ENCODE data around the gene NUBP2.
"Not testable (repeated sequence)": the region's sequence is repeated elsewhere in the genome, so short reads cannot be mapped to it uniquely, and the experiment has no call there.

The NUBP2 gene

DNA sequence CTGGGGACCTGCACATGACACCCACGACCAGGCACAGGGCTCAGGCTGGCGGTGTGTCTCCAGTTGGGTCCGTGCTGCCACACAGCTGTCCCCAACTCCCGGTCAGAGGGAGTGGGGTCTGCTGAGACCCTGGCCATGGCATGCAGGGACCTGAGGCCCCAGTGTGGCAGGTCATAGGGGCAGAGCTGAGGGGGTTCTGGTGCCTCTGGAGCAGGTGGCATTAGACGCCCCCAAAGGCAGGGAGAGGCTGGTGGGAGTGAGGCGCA, 4.2 kb downstream of the NUBP2 start:
- no peak for DNase-seq

DNA sequence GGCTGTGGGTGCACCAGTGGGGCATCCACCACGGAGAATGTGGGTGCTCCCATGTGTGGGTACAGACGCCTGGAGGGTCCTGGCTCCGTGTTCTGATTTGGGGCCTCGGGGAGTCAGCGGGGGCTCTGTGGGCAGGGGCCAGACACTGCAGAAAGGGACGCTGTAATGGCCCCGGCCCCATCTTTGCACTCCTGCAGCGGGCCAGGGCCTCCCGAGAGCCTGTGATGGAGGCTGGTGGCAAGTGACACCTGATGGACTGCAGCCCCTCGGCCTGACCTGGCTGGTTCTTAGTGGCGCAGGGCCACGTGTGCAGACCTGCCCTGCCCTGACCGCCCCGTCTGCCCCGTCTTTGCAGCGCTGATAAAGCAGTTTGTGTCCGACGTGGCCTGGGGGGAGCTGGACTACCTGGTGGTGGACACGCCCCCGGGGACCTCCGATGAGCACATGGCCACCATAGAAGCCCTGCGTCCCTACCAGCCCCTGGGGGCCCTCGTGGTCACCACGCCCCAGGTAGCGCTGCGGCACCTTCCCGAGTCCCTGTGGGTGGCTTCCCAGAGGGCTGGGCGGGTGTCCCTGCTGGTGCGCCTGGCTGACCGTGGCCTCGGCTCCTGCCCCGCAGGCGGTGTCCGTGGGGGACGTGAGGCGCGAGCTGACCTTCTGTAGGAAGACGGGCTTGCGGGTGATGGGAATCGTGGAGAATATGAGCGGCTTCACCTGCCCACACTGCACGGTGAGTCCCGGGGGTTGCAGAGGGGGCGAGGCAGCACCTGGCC, 4.7 kb downstream of the NUBP2 start:
- no peak for DNase-seq

DNA sequence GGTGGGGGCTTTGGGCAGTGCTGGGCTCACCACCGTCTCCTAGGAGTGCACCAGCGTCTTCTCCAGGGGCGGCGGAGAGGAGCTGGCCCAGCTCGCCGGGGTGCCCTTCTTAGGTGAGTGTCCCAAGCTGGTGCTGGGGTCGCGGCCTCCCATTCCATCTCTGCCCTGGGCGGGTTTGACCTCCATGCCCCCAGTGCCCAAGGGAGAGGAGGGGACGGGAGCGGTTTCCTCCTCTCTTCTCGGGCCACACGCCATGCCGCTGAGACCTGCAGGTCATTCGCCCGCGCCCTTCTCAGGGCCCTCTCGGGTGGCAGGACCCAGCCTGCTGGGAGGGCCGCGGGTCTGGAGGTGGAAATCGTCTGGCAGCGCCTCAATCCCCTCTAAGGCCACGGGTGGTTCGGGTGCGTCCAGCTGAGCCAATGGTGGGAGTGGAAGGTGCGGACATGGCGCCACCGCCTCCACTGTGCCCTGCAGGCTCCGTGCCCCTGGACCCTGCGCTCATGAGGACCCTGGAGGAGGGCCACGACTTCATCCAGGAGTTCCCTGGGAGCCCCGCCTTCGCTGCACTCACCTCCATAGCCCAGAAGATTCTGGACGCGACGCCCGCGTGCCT, 5.4 kb downstream of the NUBP2 start:
- DNase-seq = no peak

DNA sequence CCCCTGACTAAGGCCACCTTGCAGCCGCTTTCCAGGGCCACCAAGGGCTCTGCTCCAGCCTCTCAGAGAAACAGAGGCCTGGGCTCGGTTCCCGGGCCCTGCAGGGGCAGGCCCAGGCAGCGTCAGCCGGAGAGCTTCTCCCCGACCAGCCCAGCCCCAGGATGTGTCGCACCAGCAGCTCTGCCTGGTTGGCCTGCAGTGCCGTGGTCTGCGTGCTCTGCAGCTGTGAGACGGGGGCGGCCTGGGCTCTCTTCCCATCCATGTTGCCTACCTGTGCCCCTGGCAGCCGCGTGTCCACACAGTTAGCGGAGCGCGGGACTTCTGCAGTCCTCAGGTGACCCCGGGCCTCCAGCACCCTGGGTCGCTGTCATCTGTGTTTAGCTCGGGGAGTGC, 5.9 kb downstream of the NUBP2 start:
- DNase-seq = no peak

DNA sequence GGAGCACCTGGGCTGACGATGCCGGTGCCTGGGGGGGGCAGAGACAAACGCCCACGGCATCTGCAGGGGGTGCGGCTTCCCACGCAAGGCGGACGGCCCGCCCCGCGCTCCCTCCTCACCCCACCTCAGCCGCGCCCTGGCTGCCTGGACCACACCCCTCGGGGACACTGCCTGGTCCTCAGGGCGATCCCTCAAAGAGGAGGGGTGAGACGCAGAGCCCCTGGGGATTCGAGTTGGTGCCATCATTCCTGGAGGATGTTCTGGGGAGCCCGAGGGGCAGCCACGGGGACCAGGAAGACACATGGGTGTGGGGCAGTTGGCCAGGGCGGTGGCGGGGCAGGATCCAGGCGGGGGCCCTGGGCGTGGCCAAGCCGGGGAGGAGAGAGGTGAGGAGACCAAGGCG, 6.9 kb downstream of the NUBP2 start:
- no peak for DNase-seq

DNA sequence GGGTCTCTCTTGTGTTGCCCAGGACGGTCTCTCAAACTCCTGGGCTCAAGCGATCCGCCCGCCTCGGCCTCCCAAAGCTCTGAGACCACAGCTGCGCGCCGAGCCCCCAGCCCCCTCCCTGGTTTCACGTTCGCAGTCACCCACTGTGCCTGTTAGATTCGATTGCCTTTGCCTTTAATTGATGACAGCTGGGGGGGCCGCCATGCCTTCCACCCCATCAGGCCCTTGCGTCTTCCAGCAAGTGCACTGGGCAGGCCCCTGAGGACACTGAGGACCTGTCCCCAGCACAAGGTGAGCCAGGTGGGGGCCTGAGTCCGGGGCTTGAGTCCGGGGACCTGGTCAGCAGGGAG, 7.5 kb downstream of the NUBP2 start:
- no peak for DNase-seq

DNA sequence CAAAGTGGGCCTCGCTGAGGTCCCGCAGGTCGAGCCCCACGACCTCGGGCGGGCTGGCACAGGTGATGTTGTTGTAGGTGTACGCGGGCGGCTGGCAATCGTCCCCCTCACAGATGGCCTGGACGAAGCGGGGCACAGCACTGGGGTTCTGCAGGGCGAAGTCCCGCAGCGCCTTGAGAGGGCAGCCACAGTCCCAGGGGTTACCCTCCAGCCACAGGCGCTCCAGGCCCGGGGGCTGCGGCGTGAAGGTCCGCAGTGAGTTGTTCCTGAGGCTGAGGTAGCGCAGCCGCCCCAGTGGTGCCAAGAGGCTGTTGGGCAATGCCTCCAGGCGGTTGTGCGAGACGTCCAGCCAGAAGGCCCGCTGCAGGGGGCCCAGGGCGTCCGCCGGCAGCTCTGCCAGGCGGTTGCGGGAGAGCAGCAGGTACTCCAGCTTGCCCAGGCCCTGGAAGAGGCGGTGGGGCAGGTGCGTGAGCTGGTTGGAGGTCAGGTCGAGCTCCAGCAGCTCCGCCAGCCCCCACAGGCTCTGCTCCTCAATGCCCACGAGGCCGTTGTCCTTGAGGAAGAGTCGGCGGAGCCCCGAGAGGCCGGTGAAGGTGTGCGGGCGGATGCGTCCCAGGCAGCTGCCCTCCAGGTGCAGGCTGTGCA, 8.0 kb downstream of the NUBP2 start:
- DNase-seq = no peak

DNA sequence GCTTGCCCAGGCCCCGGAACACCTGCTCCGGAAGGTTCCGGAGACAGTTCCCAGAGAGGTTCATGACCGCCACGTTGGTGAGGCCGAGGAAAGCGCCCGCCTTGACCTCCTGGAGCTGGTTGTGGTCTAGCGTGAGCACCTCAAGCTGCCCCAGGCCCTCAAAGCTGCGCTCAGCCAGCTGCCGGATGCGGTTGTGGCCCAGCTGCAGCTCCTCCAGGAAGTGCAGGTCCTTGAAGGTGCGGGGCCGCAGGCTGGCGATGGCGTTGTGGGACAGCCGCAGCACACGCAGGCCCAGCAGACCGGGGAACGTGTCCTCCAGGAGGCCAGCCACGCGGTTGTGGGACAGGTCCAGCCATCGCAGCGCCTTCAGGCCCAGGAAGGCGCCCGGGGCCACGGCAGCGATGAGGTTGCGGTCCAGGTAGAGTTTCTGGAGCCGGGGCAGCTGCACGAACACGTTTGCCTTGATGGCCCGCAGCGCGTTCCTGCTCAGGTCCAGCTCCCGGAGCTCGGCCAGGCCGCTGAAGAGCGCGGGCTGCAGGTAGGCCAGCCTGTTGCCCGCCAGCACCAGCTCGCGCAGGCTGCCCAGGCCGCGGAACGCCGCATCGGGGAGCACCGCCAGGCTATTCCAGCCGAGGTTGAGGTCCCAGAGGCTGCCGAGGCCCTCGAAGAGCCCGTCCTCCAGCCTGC, 8.6 kb downstream of the NUBP2 start:
- no peak for DNase-seq

DNA sequence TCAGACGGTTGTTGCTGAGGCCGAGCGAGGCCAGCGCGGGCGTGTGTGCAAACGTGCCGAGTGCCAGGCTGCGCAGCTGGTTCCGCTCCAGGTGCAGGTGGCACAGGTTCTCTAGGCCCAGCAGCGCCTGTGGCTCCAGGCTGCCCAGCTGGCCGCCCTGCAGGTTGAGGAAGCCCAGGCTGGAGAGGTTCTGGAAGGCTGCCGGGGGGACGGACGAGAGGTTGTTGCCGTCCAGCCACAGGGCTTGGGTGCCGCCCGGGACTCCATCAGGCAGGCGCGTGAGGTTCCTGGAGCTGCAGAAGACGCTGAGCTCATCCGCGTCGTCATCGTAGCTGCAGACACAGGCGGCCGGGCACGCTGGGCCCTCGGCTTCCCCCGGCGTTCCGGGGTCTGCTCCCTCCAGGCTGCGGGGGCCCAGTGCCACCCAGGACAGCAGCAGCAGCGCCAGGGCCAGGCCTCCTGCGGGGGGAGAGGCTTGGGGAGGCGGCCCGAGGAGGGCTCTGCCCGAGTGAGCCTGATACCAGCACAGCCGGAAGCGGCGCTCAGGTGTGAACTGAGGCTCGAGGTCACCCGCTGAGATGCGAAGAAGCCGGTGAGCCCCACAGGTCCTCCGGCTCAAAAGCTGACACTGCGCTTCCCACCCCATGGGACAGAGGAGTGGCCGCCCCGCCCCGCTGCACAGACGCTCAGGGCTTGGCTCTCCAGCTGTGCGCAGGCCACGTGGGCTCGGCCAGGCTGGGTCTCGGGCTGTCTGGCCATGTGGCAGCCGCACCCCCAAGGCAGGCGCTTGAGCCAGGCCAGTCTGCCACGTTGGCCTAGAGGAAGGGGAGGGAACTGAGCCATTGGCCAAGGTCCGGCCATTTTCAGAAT, 9.4 kb downstream of the NUBP2 start:
- DNase-seq = no peak

DNA sequence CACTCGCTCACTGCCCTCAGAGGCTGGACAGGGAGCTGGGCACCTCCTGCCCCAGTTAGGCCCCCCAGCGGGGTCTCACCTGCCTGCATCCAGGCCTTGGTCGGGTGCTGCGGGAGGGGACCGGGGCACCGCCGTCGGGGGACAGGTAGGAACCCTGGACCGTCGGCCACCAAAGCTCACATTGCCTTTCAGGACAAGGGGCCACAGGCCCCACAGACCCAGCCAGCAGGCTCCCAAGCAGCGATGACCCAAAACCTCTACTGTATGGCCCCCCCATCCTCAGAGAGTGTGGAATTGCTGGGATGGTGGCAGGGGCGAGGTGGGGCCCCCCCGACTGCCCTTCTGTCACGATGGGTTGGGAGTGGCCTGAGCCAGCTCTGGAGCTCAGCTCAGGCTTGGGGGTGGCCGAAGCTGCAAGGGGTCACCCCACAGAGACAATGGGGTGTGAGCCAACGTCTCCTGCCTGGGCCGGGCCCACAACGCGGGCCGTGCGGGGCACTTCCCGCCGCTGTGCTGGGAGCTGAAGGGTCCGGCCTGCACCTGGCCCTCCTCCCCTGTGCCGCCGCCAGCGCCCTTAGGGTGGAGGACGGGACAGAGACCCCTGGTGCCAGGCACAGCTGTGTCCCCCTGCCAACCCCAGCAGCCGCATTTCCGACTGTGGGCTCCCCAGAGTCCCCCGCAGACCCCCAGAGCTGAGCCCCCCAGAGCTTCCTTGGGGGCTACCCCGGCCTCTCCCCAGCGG, 10.2 kb downstream of the NUBP2 start:
- DNase-seq = no peak

DNA sequence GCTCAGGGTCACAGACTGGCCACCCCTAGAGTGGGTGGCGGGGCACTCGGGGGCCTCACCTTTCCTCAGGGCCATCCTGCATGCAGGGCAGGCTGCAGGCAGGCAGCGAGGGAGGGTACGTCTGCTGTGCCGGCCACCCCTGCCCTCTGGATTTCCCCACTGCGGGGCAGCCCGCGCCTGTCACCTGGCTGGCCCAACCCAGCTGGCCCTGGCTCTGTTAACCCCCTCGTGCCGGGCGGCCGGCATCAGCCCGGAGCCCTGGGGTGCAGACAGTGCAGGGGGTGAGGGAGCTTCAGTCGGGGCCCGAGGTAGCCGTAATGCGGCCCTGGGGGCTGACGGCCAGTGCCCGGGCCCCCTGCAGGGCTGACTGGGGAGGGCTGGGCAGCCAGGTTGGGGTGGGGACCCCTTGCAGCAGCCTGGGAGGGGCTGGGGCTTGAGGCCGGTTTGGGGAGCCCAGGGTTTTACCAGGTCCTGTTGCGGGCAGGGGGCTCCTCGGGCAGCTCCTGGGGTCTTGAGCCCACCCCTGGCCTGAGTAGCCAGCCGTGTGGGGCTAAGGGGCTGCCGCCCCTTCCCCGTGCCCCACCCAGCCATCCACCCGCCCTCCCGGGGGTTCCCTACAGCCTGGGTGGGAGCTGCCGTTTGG, 10.9 kb downstream of the NUBP2 start, which contains the start of gene IGFALS:
IGFALS (minus strand) TSS at position 128 of the 643 bp plus-strand sequence; CDS start at position 75, 53 bp downstream.
- DNase-seq = no peak

DNA sequence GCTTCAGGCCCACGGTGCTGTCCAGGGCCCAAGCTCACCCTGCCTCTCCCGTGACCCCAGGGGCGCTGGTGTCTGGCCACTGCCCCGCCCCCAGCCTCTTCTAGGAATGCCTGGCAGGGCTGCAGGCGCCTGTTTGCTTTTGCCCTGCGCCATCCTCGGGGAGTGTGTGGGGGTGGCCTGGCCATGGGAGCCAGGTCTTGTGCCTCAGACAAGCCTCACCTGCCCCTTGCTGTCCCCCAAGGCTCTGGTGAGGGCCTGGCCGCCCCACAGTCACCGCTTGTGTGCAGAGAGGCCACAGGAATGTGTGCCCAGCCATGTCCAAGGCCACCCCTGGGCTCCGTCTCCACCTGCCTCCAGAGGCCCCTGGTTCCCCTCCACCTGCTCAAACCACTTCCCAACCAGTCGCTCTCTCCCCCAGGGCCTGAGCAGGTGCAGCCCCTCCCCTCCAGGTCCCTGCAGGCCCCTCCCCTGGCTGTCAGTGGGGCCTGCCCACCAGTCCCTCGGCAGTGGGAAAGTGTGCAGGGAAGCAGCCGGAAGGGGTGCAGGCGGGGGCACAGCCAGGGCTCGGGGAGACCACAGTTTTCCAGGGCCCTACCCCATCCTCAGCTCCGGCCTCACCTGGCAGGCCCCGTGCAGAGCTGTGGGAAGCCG, 11.6 kb downstream of the NUBP2 start:
- DNase-seq = no peak

DNA sequence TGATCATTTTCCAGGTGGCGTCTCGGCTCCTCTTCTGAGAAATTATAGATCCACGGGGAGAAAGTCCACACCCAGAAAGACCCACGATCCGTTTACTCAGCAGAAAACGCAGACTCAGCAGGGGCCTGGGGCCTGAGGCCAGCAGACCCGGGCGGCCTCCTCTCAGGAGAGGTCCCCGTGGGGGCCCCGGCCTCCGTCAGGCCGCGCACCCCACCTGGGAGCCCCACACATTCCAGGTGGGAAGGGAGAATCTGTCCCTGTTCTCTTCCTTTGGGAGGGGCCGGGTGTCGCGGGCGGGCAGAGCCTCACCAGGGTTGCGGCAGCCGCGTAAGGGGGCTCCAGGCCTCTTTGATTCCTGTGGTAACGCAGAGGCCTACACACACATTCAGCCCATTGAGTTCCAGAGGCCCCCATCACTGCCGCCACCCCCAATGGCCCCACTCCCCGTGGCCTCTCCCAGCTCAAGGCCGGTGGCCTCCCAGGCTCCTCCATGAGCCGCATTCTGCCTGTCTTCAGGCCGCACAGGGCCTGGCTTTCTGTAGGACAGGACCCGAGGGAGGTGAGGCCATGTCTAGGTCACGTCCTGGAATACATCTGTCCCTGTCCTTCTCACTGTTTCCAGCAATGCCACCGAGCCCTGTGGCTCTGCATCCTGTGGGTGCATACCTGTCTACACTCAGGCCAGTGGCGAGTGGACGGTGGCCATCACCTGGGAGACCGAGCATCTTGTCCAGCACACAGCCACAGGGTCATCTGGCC, 12.3 kb downstream of the NUBP2 start:
- no peak for DNase-seq

DNA sequence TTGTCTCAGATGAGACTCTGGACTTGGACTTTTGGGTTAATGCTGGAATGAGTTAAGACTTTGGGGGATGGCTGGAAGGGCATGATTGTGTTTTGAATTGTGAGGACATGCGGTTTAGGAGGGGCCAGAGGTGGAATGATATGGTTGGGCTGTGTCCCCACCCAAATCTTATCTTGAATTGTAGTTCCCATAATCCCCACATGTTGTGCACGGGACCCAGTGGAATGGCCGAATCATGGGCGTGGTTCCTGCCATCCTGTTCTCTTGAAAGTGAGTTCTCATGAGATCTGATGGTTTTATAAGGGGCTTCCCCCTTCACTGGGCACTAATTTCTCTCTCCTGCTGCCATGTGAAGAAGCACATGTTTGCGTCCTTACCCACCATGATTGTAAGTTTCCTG, 16.5 kb downstream of the NUBP2 start:
- DNase-seq = not testable (repeated sequence)

DNA sequence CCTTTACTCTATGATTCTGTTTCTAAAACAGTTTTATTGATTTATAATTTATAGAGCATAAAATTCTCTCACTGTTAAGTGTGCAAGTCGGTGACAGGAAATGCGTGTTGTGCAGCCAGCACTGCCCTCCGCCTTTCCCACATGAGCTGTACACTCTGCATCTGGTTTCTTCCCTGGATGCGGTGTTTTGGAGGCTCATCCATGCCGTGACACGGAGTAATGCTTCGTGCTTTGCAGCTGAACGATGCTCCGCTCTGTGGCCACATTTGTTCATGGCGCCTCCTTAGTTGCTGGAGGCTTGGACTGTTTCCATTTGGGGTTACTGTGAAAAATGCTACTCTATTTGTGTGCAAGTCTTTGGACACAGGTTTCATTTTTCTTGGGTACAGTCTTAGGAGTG, 17.9 kb downstream of the NUBP2 start:
- DNase-seq = no peak

DNA sequence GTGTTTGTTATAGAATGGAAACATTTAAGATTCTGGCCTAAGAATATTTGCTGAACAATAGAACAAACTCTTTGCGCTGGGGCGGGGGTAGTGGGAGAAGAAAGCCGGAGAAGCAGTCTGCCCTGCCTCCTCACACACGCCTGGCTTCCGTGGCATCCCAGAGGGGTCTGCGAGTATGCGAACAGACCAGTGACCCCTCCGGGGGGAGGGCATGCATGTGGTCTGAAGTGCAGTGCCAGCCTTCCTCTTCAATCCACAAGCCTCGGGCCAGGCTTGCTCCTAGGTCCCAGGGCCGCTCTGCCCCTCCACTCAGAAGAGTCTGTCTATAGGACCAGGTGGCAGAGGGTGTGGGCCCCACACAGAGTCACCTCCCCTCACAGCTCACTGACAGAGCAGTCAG, 24.9 kb downstream of the NUBP2 start:
- DNase-seq = no peak

DNA sequence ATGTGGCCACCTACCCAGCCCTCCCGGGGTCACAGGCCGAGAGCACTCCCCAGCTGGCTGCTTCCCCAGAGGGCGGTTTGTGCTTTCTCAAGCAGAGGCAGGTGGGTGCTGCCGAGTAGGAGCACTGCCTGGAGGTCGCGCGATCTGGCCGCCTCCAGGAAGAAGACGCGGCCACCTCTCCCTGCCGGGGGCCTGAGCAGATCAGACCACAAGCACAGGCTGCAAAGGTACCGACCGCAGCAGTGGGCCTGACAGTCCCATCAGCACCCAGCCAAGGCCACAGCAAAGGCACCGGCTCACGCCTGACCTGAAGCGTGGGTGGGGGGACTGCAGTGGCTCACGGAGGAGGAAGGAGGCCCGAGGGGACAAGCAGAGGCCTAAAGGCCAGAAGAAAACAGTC, 25.9 kb downstream of the NUBP2 start:
- no peak for DNase-seq

DNA sequence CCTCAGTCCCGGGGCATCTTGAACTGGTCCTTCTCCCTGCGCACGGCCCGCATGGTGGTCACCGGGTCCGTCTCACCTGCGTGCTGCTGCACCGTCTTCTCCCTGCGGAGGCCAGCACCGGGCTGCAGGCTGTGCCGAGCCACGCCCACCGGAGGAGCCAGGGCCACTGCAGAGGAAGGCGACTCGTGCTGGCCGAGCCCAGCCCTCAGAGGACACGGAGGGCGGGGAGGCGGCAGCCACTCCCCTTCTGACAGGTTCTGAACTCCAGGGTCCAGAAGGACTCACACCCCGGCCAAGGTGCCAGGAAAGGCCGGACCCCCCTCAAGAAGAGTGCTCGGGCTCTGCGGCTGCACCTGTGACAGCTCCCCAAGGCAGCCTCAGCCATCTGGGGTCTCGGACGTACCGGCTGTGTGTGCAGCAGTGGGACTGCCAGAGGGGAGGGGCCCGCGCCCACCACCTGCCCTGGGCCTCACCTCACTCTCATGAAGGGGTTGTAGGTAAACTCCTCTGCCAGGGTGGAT, 26.6 kb downstream of the NUBP2 start:
- DNase-seq = no peak

DNA sequence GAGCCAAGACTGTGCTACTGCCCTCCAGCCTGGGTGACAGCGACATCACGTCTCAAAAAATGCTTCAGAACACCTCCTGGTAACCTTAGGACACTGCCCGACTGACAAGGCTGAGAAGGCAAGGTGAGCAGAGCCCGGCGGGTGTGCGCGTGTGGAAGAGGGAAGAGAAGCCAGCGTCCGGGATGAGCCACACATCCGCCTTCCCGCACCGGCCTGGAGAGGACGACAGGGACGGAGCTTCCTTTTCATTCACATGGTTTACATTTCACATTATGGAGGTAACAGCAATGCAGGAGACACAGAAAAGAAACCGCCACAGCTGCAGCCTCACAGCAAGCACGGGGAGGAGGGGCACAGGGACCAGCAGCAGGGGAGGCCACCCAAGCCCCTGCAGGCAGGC, 27.3 kb downstream of the NUBP2 start:
- no peak for DNase-seq

DNA sequence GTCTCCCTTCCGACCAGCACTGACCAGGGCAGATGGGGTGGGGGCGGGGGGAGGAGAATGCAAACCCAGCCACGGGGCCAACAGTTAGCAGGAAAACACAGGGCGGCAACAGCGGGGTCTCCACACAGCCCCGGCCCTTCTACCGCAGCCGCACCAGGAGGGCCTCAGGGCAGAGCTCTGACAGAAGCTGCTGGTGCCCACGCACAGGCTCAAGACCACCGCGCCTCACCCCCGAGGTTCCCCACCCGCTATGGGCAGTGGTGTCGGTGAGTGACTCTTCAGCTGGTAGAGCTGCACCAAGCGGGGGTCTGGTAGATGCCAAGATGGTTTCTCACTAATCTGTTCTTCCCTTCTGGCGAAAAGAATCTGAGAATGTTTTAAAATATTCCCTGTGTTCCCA, 27.8 kb downstream of the NUBP2 start:
- DNase-seq = no peak
